Activated CD8-positive, alpha-beta T cell treated with anti-CD3 and anti-CD28 coated beads for 36 hours (primary cell): ENCODE data around the gene FHL1. TPM values are rescaled to one million over a fixed set of nuclear protein-coding genes. Genes with fewer than 3 reads are reported as not detected.
"Not testable (repeated sequence)": the region's sequence is repeated elsewhere in the genome, so short reads cannot be mapped to it uniquely, and the experiment has no call there.

Source experiments
- ATAC-seq: fragments of 200-7000 bp; cut with Tn5 transposase; one replicate; pipeline ENCODE4 v1.10.0; 2021; ENCODE audit warnings: mild to moderate bottlenecking, moderate library complexity
- CTCF ChIA-PET: fragments of 350-600 bp; sonication (Branson Sonifier 250); formaldehyde crosslinking; loops from one replicate; lab custom pipeline; 2021; ENCODE audit warnings: antibody characterized with exemption; lab: Charles Lee
- POLR2A ChIA-PET: fragments of 350-600 bp; sonication (Branson Sonifier 250); formaldehyde crosslinking; loops from one replicate; lab custom pipeline; 2021; ENCODE audit warnings: antibody characterized with exemption; lab: Charles Lee
- DNase-seq: peaks from one replicate; pipeline ENCODE4 v3.0.0-alpha.2; 2020
- H3K27ac Mint-ChIP-seq: one replicate; pipeline ENCODE4 v1.8.0; 2021; ENCODE audit warnings: mild to moderate bottlenecking, mixed read lengths
- H3K27me3 Mint-ChIP-seq: one replicate; pipeline ENCODE4 v1.8.0; 2021; ENCODE audit warnings: mixed read lengths
- H3K36me3 Mint-ChIP-seq: one replicate; pipeline ENCODE4 v1.8.0; 2021; ENCODE audit warnings: low read depth, mixed read lengths
- H3K4me1 Mint-ChIP-seq: one replicate; pipeline ENCODE4 v1.8.0; 2021; ENCODE audit warnings: low read depth, mixed read lengths
- H3K4me3 Mint-ChIP-seq: one replicate; pipeline ENCODE4 v1.8.0; 2021; ENCODE audit warnings: mild to moderate bottlenecking, moderate library complexity, mixed read lengths
- H3K9me3 Mint-ChIP-seq: one replicate; pipeline ENCODE4 v1.8.0; 2021; ENCODE audit warnings: mixed read lengths
- CTCF ChIP-seq: fragments of 200-600 bp; IDR thresholded peaks from one replicate; pipeline ENCODE4 v1.8.0; 2022; ENCODE audit warnings: antibody characterized with exemption, mild to moderate bottlenecking
- intact Hi-C: fragments of 100-400 bp; cut with micrococcal nuclease; formaldehyde crosslinking; loops from one replicate; pipeline ENCODE4 v1.10.0; 2022
- total RNA-seq, 2 experiments: library from RNA; stranded (reverse); gene quantifications; one replicate each; pipeline ENCODE4 v1.2.3, GENCODE V29; 2021

Gene FHL1
- total RNA-seq, 2 experiments from 2014 or later: 17.9 to 18.4 TPM

DNA sequence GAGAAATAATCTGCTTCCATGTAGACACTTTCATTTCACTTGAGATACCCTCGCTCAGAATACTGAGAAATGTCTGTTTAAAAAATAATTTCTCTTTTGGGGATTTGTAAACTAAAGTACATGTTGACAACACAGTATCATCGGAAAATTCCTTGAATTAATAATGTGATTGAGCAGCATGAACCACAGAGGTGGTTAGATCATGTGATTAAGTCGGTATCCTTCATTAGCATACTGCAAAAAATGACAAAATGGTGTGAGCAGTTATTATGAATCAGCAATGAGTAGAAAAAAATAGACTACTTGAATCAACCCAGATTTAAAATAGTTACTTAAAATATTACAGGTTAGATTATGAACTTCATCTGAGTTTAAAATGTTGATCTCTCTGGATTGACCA is 89.7 kb downstream of the FHL1 start:
- Mint-ChIP-seq H3K27ac (no peak overlapping the region), H3K4me3 (no peak overlapping the region), H3K36me3 (peaks cover 31% of the 10 kb centered on the region), H3K27me3 (no peaks in the 10 kb centered on the region), H3K9me3 (no peaks in the 10 kb centered on the region), H3K4me1 (no peaks in the 10 kb centered on the region)
- ATAC-seq (no peak), DNase-seq (no peak)
- no peak for TF ChIP-seq CTCF
- CTCF ChIA-PET: no interaction called here
- intact Hi-C loops: no loop called here
- POLR2A ChIA-PET: no interaction called here

DNA sequence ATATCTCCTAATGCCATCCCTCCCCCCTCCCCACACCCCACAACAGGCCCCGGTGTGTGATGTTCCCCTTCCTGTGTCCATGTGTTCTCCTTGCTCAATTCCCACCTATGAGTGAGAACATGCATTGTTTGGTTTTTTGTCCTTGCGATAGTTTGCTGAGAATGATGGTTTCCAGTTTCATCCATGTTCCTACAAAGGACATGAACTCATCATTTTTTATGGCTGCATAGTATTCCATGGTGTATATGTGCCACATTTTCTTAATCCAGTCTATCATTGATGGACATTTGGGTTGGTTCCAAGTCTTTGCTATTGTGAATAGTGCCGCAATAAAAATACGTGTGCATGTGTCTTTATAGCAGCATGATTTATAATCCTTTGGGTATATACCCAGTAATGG is 90.5 kb downstream of the FHL1 start:
- H3K9me3 Mint-ChIP-seq, H3K27ac Mint-ChIP-seq, POLR2A ChIA-PET, H3K4me1 Mint-ChIP-seq, CTCF ChIA-PET, H3K27me3 Mint-ChIP-seq, DNase-seq, intact Hi-C loops, ATAC-seq, H3K4me3 Mint-ChIP-seq: not testable (repeated sequence)
- H3K36me3 Mint-ChIP-seq: peaks cover 34% of the 10 kb centered on the region

DNA sequence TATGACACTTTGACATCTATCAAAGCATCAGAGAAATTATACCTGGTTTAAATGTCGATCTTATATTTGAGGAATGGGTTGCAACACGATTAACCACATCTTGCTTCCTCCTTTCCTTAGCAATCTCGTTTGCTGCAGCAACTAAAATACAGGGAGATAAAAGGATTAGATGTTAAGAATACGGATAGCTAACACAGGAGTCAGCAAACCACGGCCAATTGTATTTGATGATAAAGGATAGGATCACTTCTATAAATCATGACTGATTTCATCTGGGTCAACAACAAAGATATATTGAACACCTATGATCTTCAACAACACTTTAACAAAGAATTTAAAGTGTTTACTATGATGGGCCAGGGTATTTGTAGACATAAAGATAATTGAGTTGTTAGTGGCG is 98.9 kb downstream of the FHL1 start:
- DNase-seq (no peak), ATAC-seq (no peak)
- Mint-ChIP-seq H3K27ac (no peak overlapping the region), H3K4me3 (no peak overlapping the region), H3K36me3 (peaks cover 21% of the 10 kb centered on the region), H3K27me3 (no peaks in the 10 kb centered on the region), H3K4me1 (peaks cover 10% of the 10 kb centered on the region), H3K9me3 (no peaks in the 10 kb centered on the region)
- no peak for TF ChIP-seq CTCF
- ChIA-PET CTCF (no interaction called here), POLR2A (no interaction called here)
- intact Hi-C loops: no loop called here

DNA sequence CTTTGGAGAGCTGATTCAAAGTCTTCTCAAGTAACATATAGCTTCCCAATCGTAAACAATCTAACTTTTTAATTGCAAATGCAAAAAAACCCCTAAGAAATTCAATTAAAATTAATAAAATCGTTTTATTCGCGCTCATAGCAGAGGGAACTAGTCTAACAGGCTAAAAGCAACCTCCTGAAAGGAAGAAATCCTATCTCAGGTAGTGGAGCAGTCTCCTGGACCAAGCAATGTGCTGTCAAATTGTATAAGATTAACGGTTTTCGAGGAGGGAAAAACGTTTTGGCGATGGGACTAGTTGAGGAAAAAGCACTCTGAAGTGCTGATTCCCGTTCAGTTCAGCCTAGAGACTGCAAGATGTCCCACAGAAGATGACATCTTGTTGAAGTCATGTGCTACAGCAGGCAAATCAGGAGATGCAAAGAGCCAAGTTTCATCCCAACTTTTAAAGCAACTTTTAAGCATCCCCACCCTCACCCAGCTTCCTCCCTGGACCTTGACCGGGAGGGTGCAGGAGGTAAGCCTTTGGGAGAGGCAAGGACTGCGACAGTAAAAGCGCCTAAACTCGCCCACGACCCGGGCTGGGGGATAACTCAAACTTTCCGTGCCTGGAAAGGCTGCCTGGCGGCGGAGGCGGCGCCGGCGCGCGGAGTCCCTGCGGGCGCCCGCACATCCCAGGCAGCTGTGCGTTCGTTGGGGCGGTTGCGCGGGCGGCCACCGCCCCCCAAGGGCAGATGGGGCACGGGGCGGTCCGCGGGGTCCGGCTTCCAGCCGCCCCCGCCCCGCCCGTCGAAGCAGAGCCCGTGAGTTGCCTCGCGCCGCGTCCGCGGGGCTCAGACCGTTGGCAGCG is 103.1 kb downstream of the FHL1 start:
- peaks cover 12% of the 10 kb centered on the region for H3K4me1 Mint-ChIP-seq
- H3K4me3 Mint-ChIP-seq: peak overlapping the region; percentile 75
- no peaks in the 10 kb centered on the region for H3K36me3 Mint-ChIP-seq
- H3K27ac Mint-ChIP-seq: peak overlapping the region; percentile 67
- H3K27me3 Mint-ChIP-seq: no peaks in the 10 kb centered on the region
- no peak for TF ChIP-seq CTCF
- ATAC-seq (peak; percentile 38), DNase-seq (peak; percentile 54)
- ChIA-PET CTCF (interaction anchor here (1.0 to 1.3 kb wide), 2 partner anchors 8 to 222 kb away, joined by 3 read pairs; no protein-coding TSS in a partner anchor), POLR2A (no interaction called here)
- intact Hi-C loops: no loop called here
- no peaks in the 10 kb centered on the region for H3K9me3 Mint-ChIP-seq

DNA sequence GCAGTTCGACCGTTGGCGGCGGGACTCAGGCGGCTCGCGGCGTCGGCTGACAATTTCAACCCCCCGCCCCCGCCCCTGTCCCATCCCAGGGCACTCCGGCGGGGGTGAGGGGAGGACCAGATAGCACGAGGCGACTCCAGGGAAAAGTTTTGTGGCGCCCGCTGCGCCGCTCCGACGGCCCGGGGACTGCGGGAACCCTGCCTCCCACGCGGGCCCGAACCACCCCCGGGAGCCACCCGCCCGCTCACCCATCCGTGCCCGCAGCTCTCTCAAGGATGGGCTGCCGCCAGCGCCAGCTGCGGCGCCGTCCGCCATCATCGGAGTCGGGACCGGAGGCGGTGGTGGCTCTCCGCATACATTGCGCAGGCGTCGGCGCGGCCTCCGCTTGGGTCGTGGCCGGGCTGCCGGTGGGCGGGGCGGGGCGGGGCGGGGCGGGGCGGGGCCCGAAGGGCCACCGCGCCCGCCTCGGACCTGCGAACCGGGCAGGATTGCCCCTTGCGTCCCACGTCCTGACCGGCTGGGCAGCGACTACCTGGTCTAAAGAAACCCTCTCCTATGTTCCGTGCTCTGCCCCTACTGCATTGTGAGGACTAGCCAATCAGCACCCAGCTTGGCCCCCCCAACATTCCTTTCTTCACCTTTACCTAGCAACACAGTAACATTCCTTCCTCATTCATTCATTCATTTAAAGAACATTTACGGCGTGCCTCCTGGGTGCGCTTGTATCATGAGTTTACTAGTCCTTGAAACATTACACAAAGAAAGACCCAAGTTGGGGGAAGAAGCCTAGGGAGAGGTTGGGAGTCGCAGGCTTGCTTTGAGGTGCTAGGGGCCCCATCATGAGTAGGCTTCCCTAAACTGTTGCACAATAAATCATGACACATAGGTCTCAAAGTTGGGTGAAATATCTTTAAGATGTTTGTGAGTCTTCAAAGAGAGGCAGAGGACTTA is 104.0 kb downstream of the FHL1 start, which contains the start of gene MAP7D3:
MAP7D3 (minus strand) TSS at position 360 of the 951 bp plus-strand sequence; CDS start at position 318, 42 bp downstream.
- intact Hi-C loops: no loop called here
- Mint-ChIP-seq H3K9me3 (no peaks in the 10 kb centered on the region), H3K27me3 (no peaks in the 10 kb centered on the region), H3K27ac (peak within 1 kb of the TSS; percentile 67), H3K4me1 (peaks cover 12% of the 10 kb centered on the region), H3K4me3 (peak within 1 kb of the TSS; percentile 75), H3K36me3 (no peaks in the 10 kb centered on the region)
- peak; percentile 92 for ATAC-seq
- TF ChIP-seq CTCF: no peak
- POLR2A ChIA-PET: no interaction called here
- peak; percentile 70 for DNase-seq
- CTCF ChIA-PET: interaction anchor here (3.3 kb wide), 1 partner anchor 17 kb away, joined by 11 read pairs; no protein-coding TSS in a partner anchor
